Muscle layer of colon (tissue), 2 donors: ENCODE measurements around the gene GAA.

Experiments used
- H3K27ac ChIP-seq: one replicate; pipeline ENCODE4 v1.7.0; 2013; ENCODE audit warnings: low read depth, mild to moderate bottlenecking, low read length, moderate library complexity
- H3K27me3 ChIP-seq, 2 donors: one replicate each; pipeline ENCODE4 v1.7.0; 2013; ENCODE audit warnings: low read length in 2 of 2, mild to moderate bottlenecking in 2 of 2; ENCODE audit not compliant: insufficient read depth in 2 of 2, control insufficient read depth in 1 of 2
- H3K36me3 ChIP-seq: one replicate; pipeline ENCODE4 v1.7.0; 2013; ENCODE audit warnings: mild to moderate bottlenecking, low read length; ENCODE audit not compliant: insufficient read depth
- H3K4me1 ChIP-seq: one replicate; pipeline ENCODE4 v1.7.0; 2013; ENCODE audit warnings: mild to moderate bottlenecking, low read length; ENCODE audit not compliant: insufficient read depth
- H3K4me3 ChIP-seq, 2 donors: one replicate each; pipeline ENCODE4 v1.7.0; 2013; ENCODE audit warnings: low read length in 2 of 2, low read depth in 1 of 2, mild to moderate bottlenecking in 1 of 2, moderate library complexity in 1 of 2
- H3K9ac ChIP-seq: one replicate; pipeline ENCODE4 v1.7.0; 2013; ENCODE audit warnings: low read length
- H3K9me3 ChIP-seq: one replicate; pipeline ENCODE4 v1.7.0; 2013; ENCODE audit warnings: mild to moderate bottlenecking, low read length
- donor health status: abdominal sarcoma.
- donor health status: Adenocarcinoma of cecum.

GAA gene

DNA sequence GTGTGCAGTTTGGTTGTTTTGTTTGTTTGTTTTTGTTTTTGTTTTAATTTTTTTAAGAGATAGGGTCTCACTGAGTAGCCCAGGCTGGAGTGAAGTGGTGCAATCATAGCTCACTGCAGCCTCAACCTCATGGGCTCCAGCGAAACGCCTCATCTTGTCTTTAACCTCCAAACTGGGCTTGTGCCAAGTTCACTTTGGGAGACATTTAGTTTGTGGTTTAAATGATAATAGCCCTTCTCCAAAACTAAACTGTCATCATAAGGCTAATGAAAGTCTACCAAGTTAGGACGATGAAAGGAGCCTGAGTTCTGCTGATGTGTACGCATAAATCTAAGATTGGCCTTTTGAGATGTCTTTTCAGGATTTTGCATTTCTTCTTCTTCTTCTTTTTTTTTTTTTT, 62.0 kb downstream of the GAA start:
- H3K9me3 ChIP-seq: no peaks in the 10 kb centered on the region
- no peak overlapping the region for H3K9ac ChIP-seq
- no peaks in the 10 kb centered on the region for H3K27me3 ChIP-seq
- no peak overlapping the region for H3K4me3 ChIP-seq
- no peaks in the 10 kb centered on the region for H3K4me1 ChIP-seq
- no peaks in the 10 kb centered on the region for H3K36me3 ChIP-seq
- H3K27ac ChIP-seq: no peak overlapping the region

DNA sequence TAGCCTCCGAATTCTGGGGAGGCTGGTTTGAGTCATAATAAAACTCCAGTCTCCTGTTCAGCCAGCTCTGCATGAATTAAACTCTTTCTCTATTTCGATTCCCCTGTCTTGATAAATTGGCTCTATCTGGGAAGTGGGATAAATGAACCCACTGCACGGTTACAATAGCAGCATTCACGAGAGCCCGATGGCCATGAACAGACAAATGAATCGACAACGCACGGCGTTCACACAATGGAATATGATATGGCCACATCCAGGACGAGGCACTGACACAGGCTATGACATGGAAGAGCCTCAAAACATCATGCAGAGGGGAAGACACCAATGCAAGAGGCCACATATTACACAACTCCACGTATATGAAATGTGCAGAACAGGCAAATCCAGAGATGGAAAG, 62.8 kb downstream of the GAA start:
- no peak overlapping the region for H3K4me3 ChIP-seq
- H3K9me3 ChIP-seq: no peaks in the 10 kb centered on the region
- H3K36me3 ChIP-seq: no peaks in the 10 kb centered on the region
- no peak overlapping the region for H3K27ac ChIP-seq
- no peak overlapping the region for H3K9ac ChIP-seq
- no peaks in the 10 kb centered on the region for H3K27me3 ChIP-seq
- no peaks in the 10 kb centered on the region for H3K4me1 ChIP-seq

DNA sequence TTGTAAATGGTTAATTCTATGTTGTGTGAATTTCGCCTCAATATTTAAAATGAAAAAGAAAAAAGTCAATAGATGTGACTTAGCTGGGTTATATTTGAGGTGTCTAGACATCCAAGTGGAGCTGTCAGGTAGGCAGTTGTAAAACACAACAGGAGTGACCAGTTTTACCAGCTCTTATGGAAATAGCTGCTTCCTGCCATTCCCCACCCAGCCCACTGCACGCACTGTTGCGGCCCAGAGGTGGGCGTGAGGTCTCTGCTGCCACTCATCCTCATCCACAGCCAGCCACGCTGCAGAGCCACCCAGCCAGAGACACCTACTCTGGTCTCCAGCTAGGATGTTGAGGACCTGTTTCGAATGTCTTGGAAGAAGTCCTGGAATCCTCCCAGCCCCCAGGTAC, 65.1 kb downstream of the GAA start:
- no peaks in the 10 kb centered on the region for H3K36me3 ChIP-seq
- no peaks in the 10 kb centered on the region for H3K4me1 ChIP-seq
- H3K9ac ChIP-seq: no peak overlapping the region
- H3K4me3 ChIP-seq: no peak overlapping the region
- H3K27ac ChIP-seq: no peak overlapping the region
- no peaks in the 10 kb centered on the region for H3K27me3 ChIP-seq
- H3K9me3 ChIP-seq: no peaks in the 10 kb centered on the region

DNA sequence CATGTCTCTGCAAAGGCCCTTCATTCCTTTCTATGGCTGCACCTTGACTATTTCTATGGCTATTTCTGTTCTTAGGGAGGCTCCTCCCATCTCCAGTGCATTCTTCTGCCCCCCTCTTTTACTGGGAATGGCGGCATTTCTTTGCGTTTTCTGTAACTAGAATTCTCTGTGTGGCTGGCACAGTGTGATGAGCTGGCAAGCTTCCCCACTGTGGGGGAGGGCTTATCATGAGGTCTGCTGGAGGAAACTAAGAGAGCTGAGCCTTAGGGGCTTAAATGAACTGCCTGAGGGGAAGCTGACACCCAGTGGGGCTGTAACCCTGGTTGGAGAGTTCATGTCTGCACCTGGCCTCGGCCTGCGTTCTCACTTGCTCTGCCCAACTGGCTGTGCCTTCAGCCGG, 67.0 kb downstream of the GAA start:
- no peak overlapping the region for H3K4me3 ChIP-seq
- no peaks in the 10 kb centered on the region for H3K9me3 ChIP-seq
- H3K27me3 ChIP-seq: no peaks in the 10 kb centered on the region
- no peaks in the 10 kb centered on the region for H3K36me3 ChIP-seq
- H3K27ac ChIP-seq: no peak overlapping the region
- no peaks in the 10 kb centered on the region for H3K4me1 ChIP-seq
- H3K9ac ChIP-seq: no peak overlapping the region

GRCh38 chr17:80169107-80169506, 67.7 kb downstream of the GAA start:
- Histone ChIP-seq H3K4me3 (no peak overlapping the region), H3K9me3 (no peaks in the 10 kb centered on the region), H3K27me3 (no peaks in the 10 kb centered on the region), H3K4me1 (no peaks in the 10 kb centered on the region), H3K9ac (no peak overlapping the region), H3K27ac (no peak overlapping the region), H3K36me3 (no peaks in the 10 kb centered on the region)
